ENCODE data around the gene KDM5A. TPM values are rescaled to one million over a fixed set of nuclear protein-coding genes. Genes with fewer than 3 reads are reported as not detected.

KDM5A gene
- total RNA-seq, 1 donor from 2014 or later = 50.2 TPM

- H3K4me1 ChIP-seq = no peaks in the 10 kb centered on the region
- peaks cover 3% of the 10 kb centered on the region for H3K27me3 Mint-ChIP-seq (ENCODE audit: insufficient read depth, low read depth)
- H3K9ac ChIP-seq = no peak overlapping the region
- H3F3A ChIP-seq (ENCODE audit: low read depth) = no peaks in the 10 kb centered on the region
- H4K20me1 ChIP-seq (ENCODE audit: low read depth) = no peaks in the 10 kb centered on the region
- H3K27ac Mint-ChIP-seq = no peak overlapping the region
- no peak overlapping the region for H3K4me2 ChIP-seq
- peaks cover 11% of the 10 kb centered on the region for H3K9me3 ChIP-seq (ENCODE audit: low read depth)
- H3K36me3 ChIP-seq = no peaks in the 10 kb centered on the region
- H3K27me3 ChIP-seq = peaks cover 49% of the 10 kb centered on the region
- no peak overlapping the region for H3K4me3 Mint-ChIP-seq
- no peaks in the 10 kb centered on the region for H3K36me3 Mint-ChIP-seq
- H2AFZ ChIP-seq (replicated peaks) = no peak overlapping the region
- H3K4me1 Mint-ChIP-seq = no peaks in the 10 kb centered on the region
- peaks cover 24% of the 10 kb centered on the region for H3K9me3 Mint-ChIP-seq
- no peak overlapping the region for H3K4me3 ChIP-seq
- H3K27ac ChIP-seq = no peak overlapping the region
- no peaks in the 10 kb centered on the region for H3K79me2 ChIP-seq (ENCODE audit: low read depth)
- no peak for DNase-seq (ENCODE audit: low spot score)
- TF ChIP-seq EZH2phosphoT487 (IDR thresholded peaks at IDR 0.05) (no peak), EZH2 (IDR thresholded peaks at IDR 0.05) (no peak)
- TF ChIP-seq, protein P1, sequence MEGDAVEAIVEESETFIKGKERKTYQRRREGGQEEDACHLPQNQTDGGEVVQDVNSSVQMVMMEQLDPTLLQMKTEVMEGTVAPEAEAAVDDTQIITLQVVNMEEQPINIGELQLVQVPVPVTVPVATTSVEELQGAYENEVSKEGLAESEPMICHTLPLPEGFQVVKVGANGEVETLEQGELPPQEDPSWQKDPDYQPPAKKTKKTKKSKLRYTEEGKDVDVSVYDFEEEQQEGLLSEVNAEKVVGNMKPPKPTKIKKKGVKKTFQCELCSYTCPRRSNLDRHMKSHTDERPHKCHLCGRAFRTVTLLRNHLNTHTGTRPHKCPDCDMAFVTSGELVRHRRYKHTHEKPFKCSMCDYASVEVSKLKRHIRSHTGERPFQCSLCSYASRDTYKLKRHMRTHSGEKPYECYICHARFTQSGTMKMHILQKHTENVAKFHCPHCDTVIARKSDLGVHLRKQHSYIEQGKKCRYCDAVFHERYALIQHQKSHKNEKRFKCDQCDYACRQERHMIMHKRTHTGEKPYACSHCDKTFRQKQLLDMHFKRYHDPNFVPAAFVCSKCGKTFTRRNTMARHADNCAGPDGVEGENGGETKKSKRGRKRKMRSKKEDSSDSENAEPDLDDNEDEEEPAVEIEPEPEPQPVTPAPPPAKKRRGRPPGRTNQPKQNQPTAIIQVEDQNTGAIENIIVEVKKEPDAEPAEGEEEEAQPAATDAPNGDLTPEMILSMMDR (IDR thresholded peaks at IDR 0.05) = no peak
Measured at GRCh38 chr12:247271-247670, 141.8 kb downstream of the KDM5A start.

DNA sequence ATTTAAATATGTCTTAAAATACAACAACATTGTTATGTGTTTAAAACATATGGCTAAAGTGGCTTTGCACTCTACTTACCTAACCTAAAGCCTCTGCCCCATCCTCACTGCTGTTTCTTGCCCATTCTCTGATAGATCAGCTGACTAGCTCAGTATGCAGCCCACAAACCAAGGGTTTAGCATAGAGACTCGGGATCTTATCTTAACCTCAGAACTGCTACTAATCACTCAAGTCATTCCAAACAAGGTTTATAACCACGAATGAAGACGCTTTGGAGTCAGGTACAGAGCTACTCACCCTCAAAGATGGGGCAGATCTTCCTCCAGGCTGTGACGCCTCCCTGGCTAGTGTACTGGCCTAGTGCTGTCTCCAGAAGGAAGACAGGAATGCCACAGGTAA is 145.7 kb downstream of the KDM5A start:
- H3K27ac ChIP-seq = no peak overlapping the region
- H4K20me1 ChIP-seq (ENCODE audit: low read depth) = no peaks in the 10 kb centered on the region
- Mint-ChIP-seq H3K27me3 (ENCODE audit: insufficient read depth, low read depth) (peaks cover 2% of the 10 kb centered on the region), H3K36me3 (no peaks in the 10 kb centered on the region), H3K4me3 (no peak overlapping the region), H3K9me3 (peaks cover 22% of the 10 kb centered on the region), H3K27ac (no peak overlapping the region), H3K4me1 (no peaks in the 10 kb centered on the region)
- H3K9me3 ChIP-seq (ENCODE audit: low read depth) = peaks cover 11% of the 10 kb centered on the region
- no peak overlapping the region for H3K4me2 ChIP-seq
- no peaks in the 10 kb centered on the region for H3F3A ChIP-seq (ENCODE audit: low read depth)
- TF ChIP-seq EZH2 (IDR thresholded peaks at IDR 0.05) (no peak), EZH2phosphoT487 (IDR thresholded peaks at IDR 0.05) (no peak)
- TF ChIP-seq, protein P1 (IDR thresholded peaks at IDR 0.05) = no peak
- H3K36me3 ChIP-seq = no peaks in the 10 kb centered on the region
- no peak overlapping the region for H3K4me3 ChIP-seq
- H3K79me2 ChIP-seq (ENCODE audit: low read depth) = no peaks in the 10 kb centered on the region
- H3K27me3 ChIP-seq = peaks cover 21% of the 10 kb centered on the region
- DNase-seq (ENCODE audit: low spot score) = no peak
- H3K9ac ChIP-seq = no peak overlapping the region
- H3K4me1 ChIP-seq = no peaks in the 10 kb centered on the region
- H2AFZ ChIP-seq (replicated peaks) = no peak overlapping the region

DNA sequence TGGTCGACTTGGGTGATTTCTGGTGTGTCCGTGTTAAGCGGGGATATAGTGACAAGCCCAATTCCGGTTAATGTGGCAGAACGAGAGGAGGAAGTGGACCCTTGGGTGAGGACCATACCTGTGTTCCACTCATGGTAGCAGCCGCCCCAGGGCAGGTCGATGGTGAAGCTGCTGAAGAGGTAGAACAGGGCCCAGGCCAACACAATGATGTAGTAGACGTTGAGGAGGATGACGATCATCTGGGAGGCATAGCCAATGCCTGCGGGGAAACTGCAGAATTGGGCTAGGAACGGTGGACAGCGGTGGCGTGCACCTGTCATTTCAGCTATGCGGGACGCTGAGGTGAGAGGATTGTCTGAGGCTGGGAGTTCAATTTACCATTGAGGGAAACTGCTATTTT is 146.6 kb downstream of the KDM5A start:
- peaks cover 17% of the 10 kb centered on the region for H3K9me3 Mint-ChIP-seq
- TF ChIP-seq EZH2phosphoT487 (IDR thresholded peaks at IDR 0.05) = no peak
- no peak for TF ChIP-seq EZH2 (IDR thresholded peaks at IDR 0.05)
- TF ChIP-seq, protein P1 (IDR thresholded peaks at IDR 0.05) = no peak
- H3K4me1 Mint-ChIP-seq = no peaks in the 10 kb centered on the region
- H3K4me2 ChIP-seq = no peak overlapping the region
- H3K4me3 Mint-ChIP-seq = no peak overlapping the region
- H3K27me3 Mint-ChIP-seq (ENCODE audit: insufficient read depth, low read depth) = peaks cover 2% of the 10 kb centered on the region
- no peaks in the 10 kb centered on the region for H3K79me2 ChIP-seq (ENCODE audit: low read depth)
- DNase-seq (ENCODE audit: low spot score) = no peak
- no peak overlapping the region for H2AFZ ChIP-seq (replicated peaks)
- no peak overlapping the region for H3K27ac ChIP-seq
- no peaks in the 10 kb centered on the region for H3K36me3 ChIP-seq
- no peaks in the 10 kb centered on the region for H3K4me1 ChIP-seq
- H3K27me3 ChIP-seq = peaks cover 17% of the 10 kb centered on the region
- H3K9ac ChIP-seq = no peak overlapping the region
- H4K20me1 ChIP-seq (ENCODE audit: low read depth) = no peaks in the 10 kb centered on the region
- no peak overlapping the region for H3K4me3 ChIP-seq
- no peaks in the 10 kb centered on the region for H3K36me3 Mint-ChIP-seq
- peaks cover 4% of the 10 kb centered on the region for H3K9me3 ChIP-seq (ENCODE audit: low read depth)
- H3F3A ChIP-seq (ENCODE audit: low read depth) = no peaks in the 10 kb centered on the region
- H3K27ac Mint-ChIP-seq = no peak overlapping the region
